Ishikawa (cell line): Measurements from ENCODE around the gene NSUN7.

Experiments
- NFIC ChIP-seq: IDR thresholded peaks from 2 replicates; pipeline ENCODE4 v1.6.1; 2012
- YY1 ChIP-seq: IDR thresholded peaks from 2 replicates; pipeline ENCODE4 v1.6.1; 2012; ENCODE audit warnings: low read depth

DNA sequence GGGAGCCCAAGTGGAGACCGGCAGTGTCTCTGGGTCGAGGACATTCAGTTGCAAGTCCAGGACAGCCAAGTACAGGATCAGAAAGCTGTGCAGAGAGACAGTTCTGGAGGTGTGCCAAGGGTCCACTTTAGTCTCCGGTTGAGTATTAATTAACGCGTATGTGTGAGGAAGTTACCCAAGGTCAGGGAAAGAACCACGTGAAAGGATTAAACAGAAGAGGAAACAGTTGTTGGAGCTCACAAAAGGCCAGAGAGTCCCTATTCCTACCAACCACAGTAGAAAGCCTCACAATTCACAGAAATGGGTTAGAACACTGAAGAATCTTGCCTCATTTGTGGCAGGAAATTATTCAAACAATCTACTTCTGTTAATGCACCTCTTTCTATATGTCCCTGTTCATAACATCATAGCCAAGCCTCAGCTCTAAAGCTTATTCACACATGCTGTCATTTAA lies 17.9 kb upstream of the NSUN7 start:
- TF ChIP-seq NFIC (no peak), YY1 (no peak)
